Adrenal gland (tissue), 5 donors: ENCODE data around the gene CNST.

Experiments
- CTCF ChIP-seq, 6 experiments: fragments of 450-650 bp in 4 of 6; fragments of 200-600 bp in 2 of 6; sonication (generic) in 1 of 6; IDR thresholded peaks; 1 replicate in 5 of 6; 2 replicates in 1 of 6; pipeline versions ENCODE4 v1.5.1 to v1.8.0; 2016 to 2021; ENCODE audit warnings: antibody characterized with exemption in 6 of 6, mild to moderate bottlenecking in 2 of 6, moderate library complexity in 1 of 6
- POLR2A ChIP-seq, 2 donors: fragments of 450-650 bp; IDR thresholded peaks; one replicate each; pipeline ENCODE4 v1.6.1; 2017; ENCODE audit warnings: antibody characterized with exemption in 2 of 2, mild to moderate bottlenecking in 2 of 2, moderate library complexity in 1 of 2
- donor health status: DM: no; HTN: no; CAD: no.

DNA sequence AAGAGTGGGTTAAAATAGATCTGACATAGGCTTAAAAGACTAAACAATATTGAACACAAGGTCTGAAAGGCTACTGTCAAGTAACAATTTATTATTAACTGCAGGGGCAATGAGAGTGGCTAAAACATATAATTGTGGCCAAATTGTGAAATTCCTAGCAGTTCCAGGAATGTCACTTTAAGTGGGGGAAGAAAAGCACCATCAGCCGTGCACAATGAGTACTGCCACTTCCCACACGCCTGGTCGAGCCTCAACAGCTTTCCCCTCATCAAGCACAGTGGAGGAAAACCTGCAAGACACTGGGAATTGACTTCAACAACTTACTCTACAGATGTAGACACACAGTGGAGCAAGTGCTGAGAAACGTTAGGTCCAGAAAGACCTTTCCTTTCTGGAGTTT is 16.6 kb upstream of the CNST start:
- TF ChIP-seq CTCF (IDR thresholded peaks at IDR 0.05), result no peak
- no peak for TF ChIP-seq POLR2A (IDR thresholded peaks at IDR 0.05)
